HTR-8/SVneo (cell line): ENCODE results near the gene GIT2.
"Not testable (repeated sequence)": the region's sequence is repeated elsewhere in the genome, so short reads cannot be mapped to it uniquely, and the experiment has no call there.

Experiments
- DNase-seq: peaks from one replicate; pipeline ENCODE4 v3.0.0; 2011; ENCODE audit warnings: low spot score, mixed read lengths; ENCODE audit not compliant: insufficient read length
- FAIRE-seq: peaks from 2 replicates; lab custom pipeline; 2011; peaks lifted over from hg19 to GRCh38; lab: Jason Lieb, UNC

GIT2 gene

DNA sequence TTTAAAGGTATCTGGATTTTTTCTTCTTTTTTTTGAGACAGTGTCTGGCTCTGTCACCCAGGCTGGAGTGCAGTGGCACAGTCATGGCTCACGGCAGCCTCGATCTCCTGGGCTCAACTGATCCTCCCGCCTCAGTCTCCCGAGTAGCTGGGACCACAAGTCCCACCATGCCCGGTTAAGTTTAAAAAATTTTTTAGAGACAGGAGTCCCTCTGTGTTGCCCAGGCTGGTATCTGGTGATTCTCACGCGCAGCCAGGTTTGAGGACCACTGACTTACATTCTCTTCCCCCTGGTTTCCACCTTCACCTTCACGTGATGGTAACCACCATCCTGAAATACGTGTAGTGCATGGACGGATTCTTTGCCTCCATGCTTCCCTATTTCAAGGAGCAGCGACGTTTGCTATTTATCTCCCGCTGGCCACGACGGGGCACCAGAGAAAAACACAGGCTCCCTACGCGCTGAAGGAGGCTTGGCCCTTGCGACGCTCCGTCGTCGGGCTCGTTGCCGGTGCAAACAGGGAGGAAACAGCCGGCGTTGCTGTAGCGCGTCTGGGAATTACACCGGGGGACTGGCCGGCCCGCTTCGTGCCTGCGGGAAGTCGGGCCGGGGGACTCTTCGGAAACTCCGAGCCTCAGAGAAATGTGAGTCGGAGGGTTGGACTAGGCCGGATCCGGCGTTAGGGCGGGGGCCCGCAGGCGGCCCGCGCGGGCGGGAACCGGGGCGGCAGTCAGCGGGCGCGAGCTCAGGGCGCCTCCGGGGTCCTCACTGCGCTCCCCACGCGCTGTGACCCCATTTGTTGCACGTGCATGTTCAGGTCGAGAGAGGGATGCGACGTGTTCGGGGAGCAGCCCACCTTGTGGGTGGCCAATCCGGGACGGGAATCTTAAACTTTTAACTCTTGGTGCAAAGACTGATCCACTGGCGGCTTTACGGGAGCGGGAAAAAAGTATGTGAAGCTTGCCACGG lies 96.1 kb downstream of the GIT2 start, which contains the start of gene TCHP:
TSS of gene TCHP (plus strand) at position 492 of the 969 bp plus-strand sequence. CDS start 2,753 bp downstream, outside the sequence.
- peak; percentile 72 for FAIRE-seq
- peak; percentile 86 for DNase-seq

DNA sequence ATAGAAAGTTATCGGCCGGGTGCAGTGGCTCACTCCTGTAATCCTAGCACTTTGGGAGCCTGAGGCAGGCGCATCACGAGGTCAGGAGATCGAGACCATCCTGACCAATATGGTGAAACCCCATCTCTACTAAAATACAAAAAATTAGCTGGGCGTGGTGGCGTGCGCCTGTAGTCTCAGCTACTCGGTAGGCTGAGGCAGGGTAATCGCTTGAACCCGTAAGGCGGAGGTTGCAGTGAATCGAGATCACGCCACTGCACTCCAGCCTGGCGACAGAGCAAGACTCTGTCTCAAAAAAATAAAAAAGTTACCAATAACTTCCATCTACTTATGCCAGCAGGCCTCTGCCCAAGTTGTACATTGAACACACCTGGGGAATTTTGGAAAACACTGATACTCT lies 96.8 kb downstream of the GIT2 start:
- not testable (repeated sequence) for FAIRE-seq, DNase-seq

DNA sequence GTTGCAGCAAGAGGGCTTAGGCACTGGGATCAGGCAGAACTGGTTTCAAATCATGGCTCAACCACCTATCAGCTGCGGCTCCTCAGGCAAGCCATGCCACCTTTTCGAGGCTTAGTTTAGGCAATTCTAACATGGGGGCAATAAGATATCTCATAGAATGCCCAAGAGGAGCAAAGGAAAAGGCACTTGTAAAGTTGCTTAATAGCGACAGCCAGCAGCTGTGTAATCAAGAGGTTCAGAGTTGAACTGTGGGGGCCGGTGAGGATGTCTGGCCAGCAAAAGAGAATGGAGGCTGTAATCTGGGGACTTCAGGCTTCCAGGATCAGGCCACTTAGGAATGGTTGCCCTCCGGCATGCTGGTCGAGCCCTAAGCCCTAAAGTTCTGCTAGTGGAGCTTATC lies 99.1 kb downstream of the GIT2 start:
- DNase-seq (no peak), FAIRE-seq (no peak)

DNA sequence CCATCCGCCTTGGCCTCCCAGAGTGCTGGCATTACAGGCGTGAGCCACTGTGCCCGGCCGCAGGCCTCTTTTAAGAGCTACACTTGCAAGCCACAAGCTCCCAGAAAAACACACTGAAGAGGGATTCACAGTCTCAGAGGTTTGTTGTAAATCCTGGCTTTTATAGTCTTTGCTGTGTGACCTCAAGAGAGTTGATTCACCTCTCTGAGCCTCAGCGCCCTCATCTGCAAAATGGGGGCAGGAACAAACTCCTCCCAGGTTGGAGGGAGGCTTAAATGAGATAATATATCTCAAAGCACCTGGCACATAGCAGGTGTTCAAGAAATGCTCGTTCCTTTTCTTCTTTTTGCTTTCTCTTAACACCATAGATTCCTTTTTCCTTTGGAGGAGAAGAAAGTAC lies 100.0 kb downstream of the GIT2 start:
- DNase-seq (no peak), FAIRE-seq (no peak)

DNA sequence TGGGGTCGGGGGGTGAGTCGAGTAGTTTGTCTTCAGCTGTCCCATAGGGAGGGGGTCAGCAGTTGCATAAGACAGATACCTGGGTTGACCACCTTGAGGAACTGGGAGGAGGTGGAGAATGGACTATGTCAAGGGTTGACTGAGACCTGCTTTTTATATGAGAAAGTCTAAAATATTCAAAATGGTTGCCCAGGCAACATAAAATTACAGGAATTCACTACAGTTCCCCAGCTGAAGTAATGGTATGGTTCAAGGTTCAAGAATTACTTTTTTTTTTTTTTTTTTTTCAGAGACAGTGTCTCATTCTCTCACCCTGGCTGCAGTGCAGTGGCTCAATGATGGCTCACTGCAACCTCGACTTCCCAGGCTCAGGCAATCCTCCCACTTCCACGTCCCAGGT lies 101.2 kb downstream of the GIT2 start:
- FAIRE-seq: no peak
- DNase-seq: no peak

DNA sequence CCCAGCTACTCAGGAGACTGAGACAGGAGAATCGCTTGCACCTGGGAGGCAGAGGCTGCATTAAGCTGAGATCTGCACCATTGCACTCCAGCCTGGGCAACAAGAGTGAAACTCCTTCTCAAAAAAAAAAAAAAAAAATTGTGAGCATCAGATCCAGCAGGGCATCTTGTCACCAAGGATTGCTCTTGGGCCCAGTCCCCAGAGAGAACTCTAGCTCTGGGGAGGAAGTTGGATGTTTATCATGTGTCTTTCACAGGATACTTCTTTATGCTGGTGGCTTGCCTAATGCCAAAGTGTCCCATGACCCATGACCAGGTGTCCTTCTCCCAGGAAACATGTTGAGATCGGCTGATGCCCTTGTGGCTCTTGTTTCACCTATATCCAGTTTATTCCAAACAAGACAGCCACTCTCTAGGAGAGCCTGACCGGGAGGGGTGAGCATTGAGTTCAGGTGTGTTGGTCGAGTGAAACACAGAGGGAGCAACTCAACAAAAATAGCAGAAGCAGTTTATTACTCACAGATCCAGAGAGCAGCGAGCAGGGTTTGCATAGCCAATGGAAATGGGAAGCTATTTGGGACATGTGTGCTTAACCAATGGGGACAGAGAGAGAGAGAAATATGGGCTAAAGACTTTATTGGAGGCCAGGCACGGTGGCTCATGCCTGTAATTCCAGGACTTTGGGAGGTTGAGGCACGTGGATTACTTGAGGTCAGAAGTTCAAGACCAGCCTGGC lies 102.7 kb downstream of the GIT2 start:
- DNase-seq: no peak
- no peak for FAIRE-seq

DNA sequence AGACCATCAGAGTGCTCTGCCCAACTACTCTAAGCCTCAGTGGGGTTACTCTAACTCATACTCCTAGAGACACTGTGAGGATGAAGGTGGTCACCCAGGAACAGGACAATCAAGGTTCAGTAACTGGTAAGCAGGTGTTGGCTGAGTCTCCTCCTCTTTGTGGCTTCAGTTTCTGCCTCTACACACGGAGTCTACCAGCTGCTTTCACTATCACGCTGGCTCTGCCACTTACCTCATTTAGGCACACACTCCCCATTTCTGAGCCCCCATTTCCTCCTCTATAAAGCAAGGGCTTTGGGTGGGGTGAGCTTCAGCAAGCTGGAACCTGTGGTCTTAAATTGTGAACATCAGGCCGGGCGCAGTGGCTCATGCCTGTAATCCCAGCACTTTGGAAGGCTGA lies 103.4 kb downstream of the GIT2 start:
- FAIRE-seq: no peak
- DNase-seq: no peak

DNA sequence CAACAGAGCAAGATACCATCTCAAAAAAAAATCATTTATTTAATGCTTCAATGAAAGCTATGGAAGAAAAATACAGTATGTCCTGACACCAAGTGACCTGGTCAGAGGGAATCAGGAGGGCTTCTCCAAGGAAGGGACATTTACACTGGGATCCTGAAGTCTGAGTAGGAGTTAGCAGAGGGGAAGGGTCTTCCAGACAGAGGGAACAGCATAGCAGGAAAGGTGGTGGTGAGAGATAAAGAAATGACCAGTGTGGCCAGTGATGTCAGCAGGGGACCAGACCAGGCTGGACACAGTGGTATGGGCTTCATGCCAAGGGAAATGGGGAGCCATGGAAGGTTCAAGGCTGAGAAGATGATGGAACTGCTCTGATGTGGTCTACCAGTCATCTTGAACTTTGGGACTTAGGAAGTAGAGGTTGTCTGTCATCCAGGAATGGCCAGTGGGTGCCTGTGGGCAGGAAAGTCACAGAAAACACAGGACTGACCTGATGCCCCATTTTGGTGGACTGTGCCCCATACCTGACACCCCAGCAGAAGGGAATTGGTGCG lies 103.9 kb downstream of the GIT2 start:
- FAIRE-seq: no peak
- no peak for DNase-seq

DNA sequence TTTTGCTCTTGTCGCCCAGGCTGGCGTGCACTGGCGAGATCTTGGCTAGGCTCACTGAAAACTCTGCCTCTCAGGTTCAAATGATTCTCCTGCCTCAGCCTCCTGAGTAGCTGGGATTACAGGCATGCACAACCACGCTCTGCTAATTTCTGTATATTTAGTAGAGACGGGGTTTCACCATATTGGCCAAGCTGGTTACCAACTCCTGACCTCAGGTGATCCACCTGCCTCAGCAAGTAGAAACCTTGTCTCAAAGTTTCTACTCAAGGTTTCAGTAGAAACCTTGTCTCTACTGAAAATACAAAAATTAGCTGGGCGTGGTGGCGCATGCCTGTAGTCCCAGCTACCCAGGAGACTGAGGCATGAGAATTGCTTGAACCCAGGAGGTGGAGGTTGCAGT lies 104.4 kb downstream of the GIT2 start:
- FAIRE-seq: not testable (repeated sequence)

DNA sequence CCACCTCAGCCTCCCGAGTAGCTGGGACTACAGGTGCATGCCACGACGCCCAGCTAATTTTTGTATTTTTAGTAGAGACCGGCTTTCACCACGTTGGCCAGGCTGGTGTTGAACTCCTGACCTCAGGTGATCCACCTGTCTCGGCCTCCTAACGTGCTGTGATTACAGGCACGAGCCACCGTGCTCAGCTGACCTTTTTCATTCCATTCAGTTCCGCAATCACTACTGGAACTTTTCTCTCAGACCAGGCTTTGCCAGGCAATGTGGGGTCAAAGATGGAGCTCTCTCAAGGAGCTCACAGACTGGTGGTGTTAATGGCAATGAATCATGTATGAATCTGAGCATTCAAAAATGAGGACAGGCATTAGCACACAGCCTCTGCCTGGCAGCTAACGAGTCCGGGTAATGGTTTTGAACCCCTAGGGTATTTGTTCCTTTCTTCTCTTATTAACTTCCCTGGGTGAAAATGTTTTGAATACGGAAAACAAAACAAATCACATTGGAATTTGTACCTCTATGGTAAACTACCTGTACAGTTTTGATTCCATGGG lies 105.5 kb downstream of the GIT2 start:
- DNase-seq: no peak
- FAIRE-seq: no peak

More for the DNA sequence above, 104.4 kb downstream of the GIT2 start:
- not testable (repeated sequence) for DNase-seq

DNA sequence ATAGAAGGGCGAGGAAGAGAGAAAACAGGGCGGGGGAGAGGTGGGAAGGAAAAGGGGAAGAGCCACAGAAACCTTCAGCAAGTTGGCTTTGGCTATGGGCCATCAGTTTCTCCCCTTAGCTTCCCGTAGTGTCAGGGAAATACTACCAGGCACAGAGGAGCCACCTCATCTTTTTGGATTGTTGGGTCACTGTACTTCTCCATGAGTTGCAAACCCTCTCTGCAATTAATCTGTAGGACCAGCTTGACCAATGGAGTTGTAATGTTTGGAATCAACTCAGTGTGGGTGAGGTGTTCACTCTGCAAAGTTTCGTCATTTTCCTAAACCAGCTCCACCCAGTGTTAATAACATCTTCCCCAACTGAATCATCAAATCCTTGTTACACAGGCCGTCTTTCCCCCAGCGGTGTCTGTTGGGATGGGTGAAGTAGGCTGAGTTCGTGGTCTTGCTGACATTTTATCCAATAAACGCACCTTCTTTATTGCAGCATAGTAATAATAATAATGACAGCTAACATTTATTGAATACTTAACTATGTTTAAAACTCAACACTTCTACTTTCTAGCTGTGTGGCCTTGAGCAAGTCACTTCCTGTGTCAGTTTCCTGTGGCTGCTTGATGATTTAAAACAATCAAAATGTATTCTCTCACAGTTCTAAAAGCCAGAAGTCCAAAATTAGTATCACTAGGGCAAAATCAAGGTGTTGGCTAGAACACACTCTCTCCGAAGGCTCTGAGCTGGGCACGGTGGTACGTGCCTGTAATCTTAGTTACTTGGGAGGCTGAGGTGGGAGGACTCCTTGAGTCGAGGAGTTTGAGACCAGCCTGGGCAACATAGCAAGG lies 107.8 kb downstream of the GIT2 start:
- FAIRE-seq: no peak
- DNase-seq: peak; percentile 37

DNA sequence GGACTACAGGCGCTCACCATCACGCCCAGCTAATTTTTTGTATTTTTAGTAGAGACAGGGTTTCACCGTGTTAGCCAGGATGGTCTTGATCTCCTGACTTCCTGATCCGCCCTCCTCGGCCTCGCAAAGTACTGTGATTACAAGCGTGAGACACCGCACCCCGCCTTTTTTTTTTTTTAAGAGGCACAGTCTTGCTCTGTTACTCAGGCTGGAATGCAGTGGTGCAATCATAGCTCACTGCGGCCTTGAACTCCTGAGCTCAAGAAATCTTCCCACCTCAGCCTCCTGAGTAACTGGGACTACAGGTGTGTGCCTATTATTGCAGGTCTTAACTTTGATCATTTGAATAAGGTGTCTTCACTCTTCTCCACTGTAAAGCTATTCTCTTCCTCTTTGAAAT lies 110.6 kb downstream of the GIT2 start:
- no peak for DNase-seq
- FAIRE-seq: no peak

DNA sequence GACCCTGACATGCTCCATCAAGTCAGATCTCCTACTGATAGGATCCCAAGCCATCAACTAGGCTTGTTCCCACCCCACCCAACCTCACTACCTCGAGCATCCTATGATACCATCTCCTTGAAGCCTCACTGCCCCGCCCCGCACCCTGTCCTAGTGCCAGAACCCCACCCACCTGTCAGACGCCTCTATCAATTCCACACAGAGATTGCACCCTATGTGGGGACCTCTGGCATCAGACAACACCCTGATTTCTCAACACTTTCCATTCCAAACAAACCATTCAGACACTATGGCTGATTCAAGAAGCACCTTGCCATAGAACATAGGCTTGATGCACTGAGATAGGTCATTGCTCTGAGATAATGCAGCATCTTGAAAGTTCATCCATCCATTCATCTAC lies 112.7 kb downstream of the GIT2 start:
- FAIRE-seq: no peak
- DNase-seq: no peak

DNA sequence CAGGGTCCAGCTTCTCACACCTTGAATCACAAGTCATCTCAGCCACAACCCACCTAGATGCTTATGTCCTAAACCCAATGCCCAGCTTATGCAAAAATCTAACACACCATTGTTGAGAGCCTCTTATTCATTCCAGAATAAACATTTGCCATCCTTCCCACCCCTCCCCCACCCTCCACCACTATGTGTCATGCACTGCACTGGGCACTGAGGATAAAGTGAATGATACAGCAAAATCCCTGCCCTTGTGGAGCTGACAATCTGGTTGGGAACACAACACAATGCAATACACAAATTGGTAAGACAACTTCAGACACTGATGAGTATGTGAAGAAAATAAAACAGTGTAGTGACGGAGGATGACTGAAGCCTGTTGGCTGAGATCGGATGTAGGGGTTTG lies 114.4 kb downstream of the GIT2 start:
- no peak for FAIRE-seq

DNA sequence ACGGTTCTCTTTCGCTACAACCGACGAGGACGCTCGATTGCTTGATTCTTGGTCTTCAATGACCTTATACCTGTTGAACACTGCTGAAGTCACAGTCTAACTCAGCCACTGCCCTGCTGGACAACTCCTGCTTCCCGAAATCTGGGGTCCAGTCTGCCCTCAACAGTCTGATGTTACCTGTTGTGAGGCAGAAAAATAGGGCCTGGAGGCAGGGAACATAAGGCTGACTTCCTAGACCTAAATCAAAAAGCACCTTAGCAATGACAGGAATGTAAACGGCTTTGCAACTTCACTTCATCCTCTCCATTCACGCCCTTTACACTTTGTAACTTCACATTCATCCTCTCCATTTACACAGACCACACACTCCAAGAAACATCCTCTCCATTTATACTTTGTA lies 115.2 kb downstream of the GIT2 start:
- DNase-seq (no peak), FAIRE-seq (no peak)

More for the DNA sequence above, 114.4 kb downstream of the GIT2 start:
- DNase-seq: no peak

DNA sequence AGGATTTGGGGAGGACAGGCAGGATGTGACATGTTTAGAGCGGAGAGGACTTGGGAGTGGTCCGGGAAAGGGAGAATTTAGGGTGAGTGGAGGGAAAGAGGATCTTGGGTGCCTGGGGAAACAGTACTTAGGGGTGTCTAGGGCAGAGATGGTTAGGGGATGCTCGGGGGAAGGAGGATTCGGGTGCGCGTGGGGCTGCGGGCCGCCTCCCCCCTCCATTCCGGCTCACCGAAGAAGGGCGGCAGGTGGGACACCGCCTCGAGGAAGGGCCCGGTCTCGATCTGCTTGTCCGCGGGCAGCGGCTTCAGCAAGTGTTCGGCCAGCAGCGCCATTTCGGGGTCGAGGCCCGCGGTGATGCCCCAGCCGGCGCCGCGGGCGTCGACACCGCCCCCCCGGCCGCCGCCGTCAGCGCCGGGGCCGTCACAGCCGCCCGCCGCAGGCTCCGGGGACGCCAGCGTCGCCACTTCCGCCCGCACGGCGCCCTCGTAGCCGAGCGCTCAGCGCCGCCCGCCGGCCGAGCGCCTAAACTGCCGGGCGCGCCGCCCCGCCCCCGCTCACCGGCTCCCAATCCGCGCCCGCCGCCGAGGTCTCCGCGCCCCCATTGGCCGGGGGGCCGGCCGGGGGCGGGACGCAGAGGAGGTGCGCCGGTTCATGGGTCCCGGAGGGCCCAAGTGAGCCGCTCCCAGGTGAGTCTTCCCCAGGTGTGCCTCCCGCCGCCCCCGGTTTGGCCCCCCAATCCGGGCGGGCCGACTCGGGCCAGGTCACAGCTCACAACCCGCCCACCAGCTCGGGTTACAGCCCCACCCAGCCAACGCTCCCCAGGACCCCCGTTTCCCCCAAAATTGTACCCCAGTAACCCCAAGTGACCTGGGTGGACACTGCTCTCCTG lies 115.9 kb downstream of the GIT2 start, which contains the start of gene GLTP:
TSS of gene GLTP (minus strand) at position 499 of the 889 bp plus-strand sequence. CDS start at position 332, 167 bp downstream.
- DNase-seq (peak; percentile 86), FAIRE-seq (no peak)
